Skin epidermis (tissue), 12 donors: ENCODE data around the gene MMAB.

ENCODE experiments used
- H3K27ac ChIP-seq, 21 experiments: fragments of 200-600 bp; sonication (generic) in 11 of 21; one replicate each; pipeline ENCODE4 v1.5.0; 2020; ENCODE audit warnings: mild to moderate bottlenecking in 3 of 21, inconsistent platforms in 2 of 21, moderate library complexity in 2 of 21
- H3K4me3 ChIP-seq, 7 experiments: fragments of 200-600 bp; sonication (generic) in 2 of 7; one replicate each; pipeline ENCODE4 v1.5.0; 2020; ENCODE audit warnings: inconsistent platforms in 2 of 7, mild to moderate bottlenecking in 2 of 7, moderate library complexity in 1 of 7

The MMAB gene

DNA sequence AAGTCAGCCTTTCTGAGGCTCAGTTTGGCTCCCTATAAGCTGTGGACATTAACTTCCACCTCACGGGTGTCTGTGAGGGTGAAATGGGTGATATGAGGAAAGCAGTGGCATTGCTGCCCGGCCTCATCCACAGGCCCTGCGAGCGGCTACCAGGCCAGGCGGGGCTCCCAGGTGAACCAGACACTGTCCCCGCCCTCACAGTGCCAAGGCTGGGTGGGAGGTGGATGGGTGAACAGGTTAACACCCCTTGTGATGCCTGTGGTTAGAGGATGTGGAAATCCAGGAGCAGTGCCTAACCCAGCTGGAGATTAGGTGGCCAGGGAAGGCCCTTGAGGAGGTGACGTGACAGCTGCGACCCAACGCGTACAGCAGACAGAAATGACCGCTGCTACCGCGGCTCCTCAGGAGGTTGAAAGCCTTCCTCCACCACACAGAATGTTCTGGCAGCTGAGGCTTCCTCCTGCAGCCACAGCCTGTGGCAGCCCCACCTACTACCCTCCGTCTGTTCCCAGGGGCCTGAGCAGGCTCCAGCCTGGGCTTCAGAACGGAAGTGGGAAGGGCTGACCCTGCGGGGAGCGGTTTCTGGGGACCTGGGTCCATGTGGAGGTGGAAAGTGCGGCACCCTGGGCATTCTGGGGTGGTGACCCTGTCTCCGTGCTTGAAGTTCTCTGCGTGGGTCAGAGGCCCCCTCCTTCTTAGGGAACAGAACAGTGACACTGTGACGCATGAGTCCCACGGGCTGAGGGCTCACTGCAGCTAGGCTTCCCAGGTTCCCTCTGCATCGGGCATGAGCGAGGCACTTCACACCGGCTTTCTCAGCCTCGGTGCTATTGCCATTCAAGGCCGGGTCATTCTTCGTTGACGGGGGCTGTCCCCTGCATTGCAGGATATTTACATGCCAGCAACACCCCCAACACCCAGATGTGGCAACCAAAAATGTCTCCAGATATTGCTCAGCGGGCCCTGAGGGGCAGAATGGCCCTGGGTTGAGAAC, 9.7 kb downstream of the MMAB start:
- Histone ChIP-seq H3K27ac (no peak overlapping the region), H3K4me3 (no peak overlapping the region)

DNA sequence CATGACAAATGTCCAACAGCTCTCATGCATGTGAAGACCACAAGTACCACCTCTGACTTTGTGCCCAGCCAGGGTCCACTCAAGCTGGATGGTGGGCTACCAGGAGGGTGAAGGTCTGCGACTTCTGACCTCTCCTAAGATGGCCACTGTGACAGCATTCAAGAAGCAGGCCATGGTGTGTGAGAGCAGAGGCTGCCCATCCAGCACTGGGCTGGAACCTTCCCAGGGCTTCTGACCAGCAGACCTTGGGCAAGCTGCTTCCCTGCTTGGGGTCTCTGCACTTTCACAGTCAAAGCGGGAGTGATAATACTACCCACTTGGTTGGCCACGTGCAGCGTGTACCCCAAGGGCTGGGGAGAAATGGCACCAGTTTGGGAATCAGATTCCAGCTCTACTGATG, 10.4 kb downstream of the MMAB start:
- Histone ChIP-seq H3K27ac (no peak overlapping the region), H3K4me3 (no peak overlapping the region)

GRCh38 chr12:109561711-109562030, 11.6 kb downstream of the MMAB start:
- Histone ChIP-seq H3K27ac (no peak overlapping the region), H3K4me3 (no peak overlapping the region)

DNA sequence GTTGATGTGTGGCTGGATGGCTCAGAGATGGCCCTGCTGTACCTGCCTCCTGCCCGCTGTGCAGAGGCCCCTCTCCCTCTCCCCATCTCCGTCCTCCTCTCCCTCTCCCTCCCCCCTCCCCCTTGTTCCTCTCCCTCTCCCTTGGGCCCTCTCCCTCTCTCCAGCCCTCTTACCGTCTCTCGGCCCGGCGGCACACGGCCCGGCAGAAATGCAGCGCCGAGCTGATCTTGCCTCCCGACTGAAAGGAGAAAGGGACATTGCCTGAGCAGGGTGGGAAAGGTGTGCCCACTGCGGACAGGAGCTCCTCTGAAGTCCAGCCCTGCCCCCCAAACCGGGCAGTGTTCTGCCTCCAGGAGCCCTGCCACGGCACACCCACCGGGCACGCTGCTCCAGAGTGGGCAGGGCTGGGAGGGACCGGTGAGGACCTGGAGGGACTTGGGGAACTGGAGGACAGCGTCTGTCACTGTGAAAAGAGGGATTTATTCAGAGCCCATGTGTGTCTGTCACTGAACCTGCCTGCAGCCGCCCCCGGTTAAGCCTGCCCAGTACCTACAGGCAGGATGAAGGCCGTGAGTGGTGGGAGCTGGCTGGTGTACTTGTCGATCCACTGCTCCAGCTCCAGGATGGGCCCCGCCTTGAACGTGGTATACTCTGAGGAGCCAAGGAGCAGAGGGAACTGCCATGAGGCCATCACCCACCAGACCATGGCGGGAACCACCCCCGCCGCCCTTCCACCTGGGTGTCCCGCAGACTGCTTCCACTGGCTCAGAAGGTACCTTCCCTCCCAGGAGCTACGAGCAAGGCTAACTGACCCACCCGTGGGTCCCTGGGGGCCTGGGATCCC, 12.2 kb downstream of the MMAB start:
- no peak overlapping the region for H3K27ac ChIP-seq
- H3K4me3 ChIP-seq: no peak overlapping the region

DNA sequence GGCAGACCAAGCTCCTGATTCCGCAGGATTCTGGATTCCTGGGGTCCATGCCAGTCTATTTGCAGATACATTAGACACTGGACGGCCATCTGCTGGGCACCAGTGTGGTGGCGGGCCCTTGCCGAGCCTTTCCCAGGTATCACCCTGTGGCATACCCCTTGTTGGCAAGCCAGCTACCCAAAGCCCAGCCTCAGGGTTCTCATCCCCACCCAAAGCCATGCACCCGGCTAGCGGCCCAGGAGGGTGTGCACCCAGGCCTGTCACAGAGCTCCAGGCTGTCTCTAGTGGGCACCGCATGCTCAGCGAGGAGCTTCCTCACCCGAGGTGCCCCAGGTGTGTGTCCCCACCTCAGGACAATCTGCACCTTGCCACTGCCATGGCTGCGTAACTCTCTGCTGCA, 13.7 kb downstream of the MMAB start:
- Histone ChIP-seq H3K27ac (no peak overlapping the region), H3K4me3 (no peak overlapping the region)

DNA sequence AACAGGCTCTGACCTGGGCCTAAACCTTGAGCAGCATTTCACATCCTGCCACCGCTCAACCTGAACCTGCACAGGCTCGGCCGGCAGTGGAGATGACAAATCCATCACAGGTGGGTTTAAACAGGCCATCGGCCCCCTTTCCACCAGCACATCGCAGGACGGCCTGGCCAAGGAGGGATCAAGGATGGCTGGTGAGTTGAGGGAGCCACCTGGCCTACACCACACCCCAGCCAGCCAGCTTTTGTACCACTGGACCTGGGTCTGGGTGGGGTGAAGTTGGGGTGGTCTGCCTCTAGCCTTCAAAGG, 14.2 kb downstream of the MMAB start:
- Histone ChIP-seq H3K4me3 (no peak overlapping the region), H3K27ac (no peak overlapping the region)

GRCh38 chr12:109558374-109559199, 14.7 kb downstream of the MMAB start:
- no peak overlapping the region for H3K27ac ChIP-seq

GRCh38 chr12:109557805-109558204, 15.5 kb downstream of the MMAB start:
- no peak overlapping the region for H3K27ac ChIP-seq
- H3K4me3 ChIP-seq: no peak overlapping the region

More at GRCh38 chr12:109558374-109559199, 14.7 kb downstream of the MMAB start:
- H3K4me3 ChIP-seq: no peak overlapping the region

DNA sequence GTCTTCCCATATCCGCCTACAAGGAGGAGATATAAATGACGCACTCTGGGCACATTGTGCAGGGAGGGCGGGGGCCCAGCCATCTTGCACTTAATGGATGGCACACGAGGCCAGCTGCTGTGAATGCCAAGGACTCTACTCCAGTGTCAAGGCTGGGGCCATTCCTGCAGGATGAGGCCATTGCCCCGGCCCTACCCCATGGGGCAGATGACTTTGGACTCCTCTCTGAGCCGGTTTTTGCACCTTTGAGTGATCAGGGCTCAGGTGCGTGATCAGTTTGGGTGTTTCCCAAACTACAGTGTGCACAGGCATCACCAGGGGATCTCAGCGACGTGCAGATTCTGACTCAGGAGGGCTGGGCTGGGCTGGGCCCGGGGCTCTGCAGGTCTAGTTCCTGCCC, 16.1 kb downstream of the MMAB start:
- Histone ChIP-seq H3K4me3 (no peak overlapping the region), H3K27ac (no peak overlapping the region)

- no peak overlapping the region for H3K4me3 ChIP-seq
- no peak overlapping the region for H3K27ac ChIP-seq
Observed at GRCh38 chr12:109555431-109556315, 17.6 kb downstream of the MMAB start.

DNA sequence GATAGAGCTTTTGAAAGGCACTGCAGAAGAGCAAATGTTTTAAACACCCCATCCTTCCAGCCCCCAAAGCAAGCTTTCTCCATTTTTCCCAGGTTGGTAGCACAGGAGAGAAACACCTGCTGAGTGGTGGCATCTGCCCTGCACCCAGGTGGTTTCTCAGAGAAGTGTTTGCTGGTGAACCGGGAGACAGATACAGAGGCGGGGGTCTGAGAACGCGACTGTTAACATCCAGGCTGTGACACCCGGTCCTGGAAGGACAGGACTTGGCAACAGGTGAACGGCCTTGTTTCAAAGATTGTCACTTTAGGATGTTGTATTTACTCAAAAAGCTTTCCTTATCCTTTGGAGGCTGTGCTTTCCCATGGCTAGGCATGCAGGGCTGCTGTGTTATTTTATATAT, 18.5 kb downstream of the MMAB start:
- Histone ChIP-seq H3K27ac (no peak overlapping the region), H3K4me3 (no peak overlapping the region)

- Histone ChIP-seq H3K27ac (no peak overlapping the region), H3K4me3 (no peak overlapping the region)
Observed at GRCh38 chr12:109553906-109554500, 19.3 kb downstream of the MMAB start.

DNA sequence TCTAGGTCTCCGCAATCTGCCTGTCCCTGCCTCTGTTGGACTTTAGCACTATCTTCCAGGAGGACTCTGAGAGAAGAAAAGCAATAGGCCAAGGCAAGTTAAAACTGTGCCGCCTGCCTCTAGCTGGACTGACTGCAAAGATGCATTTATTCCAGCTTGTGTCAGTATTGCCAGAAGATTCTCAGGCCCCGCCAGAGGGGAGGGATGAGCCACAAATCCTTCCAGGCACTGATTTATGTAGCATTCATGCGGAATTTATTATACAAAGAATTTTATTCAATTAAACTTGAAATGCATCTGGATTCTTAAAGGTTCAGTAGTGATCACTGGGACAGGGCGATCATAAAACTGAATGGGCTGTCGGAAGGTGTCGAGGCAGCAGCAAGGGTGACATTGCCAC, 19.8 kb downstream of the MMAB start:
- Histone ChIP-seq H3K4me3 (no peak overlapping the region), H3K27ac (no peak overlapping the region)

DNA sequence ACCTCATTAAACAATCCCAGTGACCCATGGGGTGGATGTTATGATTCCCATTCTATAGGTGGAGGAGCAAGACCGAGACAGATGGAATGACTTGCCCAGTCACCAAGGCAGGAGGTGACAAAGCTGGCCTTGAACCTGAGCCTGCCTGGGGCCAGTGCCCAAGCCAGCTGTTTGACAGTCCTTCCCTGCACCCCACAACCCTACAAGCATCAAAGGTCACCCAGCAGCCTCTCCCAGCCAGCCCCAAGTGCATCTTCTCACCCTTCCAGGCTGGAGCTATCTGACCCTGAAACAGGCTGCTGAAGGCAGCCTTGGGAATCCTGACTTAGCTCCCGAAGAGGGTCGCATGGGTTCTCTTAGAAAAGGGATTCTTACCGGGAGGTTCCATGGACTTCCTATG, 20.3 kb downstream of the MMAB start:
- no peak overlapping the region for H3K4me3 ChIP-seq
- H3K27ac ChIP-seq: no peak overlapping the region

DNA sequence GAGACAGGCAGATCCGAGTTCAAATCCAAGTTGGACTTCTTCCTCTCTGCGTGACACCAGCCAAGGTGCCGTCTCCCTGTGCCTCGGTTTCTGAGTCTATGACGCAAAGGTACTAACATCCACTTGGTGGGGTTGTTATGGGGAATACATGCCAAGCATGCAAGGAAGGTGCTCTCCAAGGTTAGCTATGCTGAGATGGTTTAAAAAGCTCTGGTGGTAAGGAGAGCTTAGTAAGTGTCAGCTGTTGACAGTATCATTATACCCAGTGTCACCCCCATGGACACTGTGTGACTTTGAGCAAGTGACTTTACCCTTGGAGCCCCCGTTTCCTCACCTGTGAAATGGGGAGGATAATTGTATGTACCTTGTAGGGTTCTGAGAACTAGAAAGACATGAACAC, 22.2 kb downstream of the MMAB start:
- no peak overlapping the region for H3K27ac ChIP-seq

DNA sequence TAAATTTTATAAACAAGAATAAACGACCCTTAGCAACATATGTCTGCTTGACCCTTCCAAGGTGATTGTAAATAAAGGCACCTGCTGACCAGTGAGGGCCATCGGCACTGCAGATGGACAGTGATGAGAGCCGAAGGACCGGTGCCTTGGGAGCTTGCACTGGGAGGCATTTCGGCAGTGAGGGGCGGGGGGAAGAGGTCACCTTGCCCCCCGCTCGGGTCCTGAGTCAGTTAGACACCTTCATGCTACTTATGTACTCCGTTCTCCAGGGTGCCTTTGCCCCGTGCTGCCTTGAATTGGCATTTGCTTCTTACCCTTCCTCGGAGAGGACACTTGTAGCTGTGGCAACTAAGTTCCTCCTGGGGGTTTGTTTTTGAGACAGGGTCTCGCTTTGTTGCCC, 23.0 kb downstream of the MMAB start:
- no peak overlapping the region for H3K27ac ChIP-seq

More for the DNA sequence above, 22.2 kb downstream of the MMAB start:
- H3K4me3 ChIP-seq: no peak overlapping the region

GRCh38 chr12:109549613-109550270, 23.6 kb downstream of the MMAB start:
- no peak overlapping the region for H3K4me3 ChIP-seq
- H3K27ac ChIP-seq: no peak overlapping the region

More for the DNA sequence above, 23.0 kb downstream of the MMAB start:
- no peak overlapping the region for H3K4me3 ChIP-seq

DNA sequence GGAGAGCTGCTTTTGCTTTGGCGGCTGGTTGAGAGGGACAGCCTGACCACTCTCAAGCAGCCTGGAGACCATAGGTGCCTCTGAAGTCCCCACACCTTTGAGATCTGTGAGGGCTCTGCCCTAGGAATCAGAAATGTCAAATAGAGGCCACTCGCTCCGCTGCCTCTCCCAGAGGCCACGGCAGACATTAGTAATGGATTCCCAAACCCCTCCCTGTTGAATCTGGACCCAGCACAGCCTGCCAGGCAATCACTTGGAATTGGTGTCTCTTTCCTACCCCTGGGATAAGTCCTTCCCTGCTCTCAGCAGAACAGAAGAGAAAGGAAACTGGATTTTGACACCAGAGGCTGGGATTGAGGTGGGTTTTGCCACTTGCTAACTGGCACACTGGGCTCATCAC, 25.0 kb downstream of the MMAB start:
- no peak overlapping the region for H3K4me3 ChIP-seq
- no peak overlapping the region for H3K27ac ChIP-seq
